GM12878 (cell line): ENCODE data around the gene EPHB1. TPM values are rescaled to one million over a fixed set of nuclear protein-coding genes. Genes with fewer than 3 reads are reported as not detected.

Source experiments
- CHD2 ChIP-seq: IDR thresholded peaks from 2 replicates; pipeline ENCODE4 v1.6.1; 2011; ENCODE audit warnings: low read depth, low read length, improper control_type of control experiment, borderline replicate concordance
- CREM ChIP-seq: IDR thresholded peaks from 2 replicates; pipeline ENCODE4 v1.6.1; 2014; ENCODE audit warnings: antibody characterized with exemption, low read depth
- E4F1 ChIP-seq: fragments of 450-650 bp; IDR thresholded peaks from 2 replicates; pipeline ENCODE4 v1.6.1; 2018; ENCODE audit warnings: borderline replicate concordance, mild to moderate bottlenecking; ENCODE audit not compliant: partially characterized antibody
- FOXK2 ChIP-seq: fragments of 450-650 bp; IDR thresholded peaks from 2 replicates; pipeline ENCODE4 v1.6.1; 2017; ENCODE audit warnings: mild to moderate bottlenecking, moderate library complexity
- FOXM1 ChIP-seq: IDR thresholded peaks from 2 replicates; pipeline ENCODE4 v1.6.1; 2012; ENCODE audit warnings: low read depth, mild to moderate bottlenecking, inconsistent platforms, low read length, moderate library complexity
- HDAC6 ChIP-seq: fragments of 200-600 bp; sonication (generic); IDR thresholded peaks from one replicate; pipeline ENCODE4 v1.8.0; 2017; ENCODE audit warnings: antibody characterized with exemption; ENCODE audit not compliant: unreplicated experiment
- NFYA ChIP-seq: IDR thresholded peaks from 2 replicates; pipeline ENCODE4 v1.6.1; 2011; ENCODE audit warnings: low read depth, mild to moderate bottlenecking, low read length, improper control_type of control experiment, borderline replicate concordance
- RB1 ChIP-seq: fragments of 450-650 bp; formaldehyde crosslinking; IDR thresholded peaks from 2 replicates; pipeline ENCODE4 v1.6.1; 2017; ENCODE audit warnings: mild to moderate bottlenecking, borderline replicate concordance
- polyA plus RNA-seq, 11 experiments: library from polyadenylated mRNA; depleted of rRNA in 4 of 11; unstranded in 6 of 11; stranded (reverse) in 5 of 11; fragments of >200 nt; fragmentation: Nextera tagmentation in 4 of 11; fragmentation: Illumina TruSeq in 1 of 11; extraction: Ambion mirVana in 4 of 11; extraction: Trizol in 1 of 11; gene quantifications; 1 replicate in 1 of 11; 2 replicates in 10 of 11; pipeline versions ENCODE4 v1.2.1 to v1.2.3, GENCODE V29; 2011 to 2016; ENCODE audit warnings: inconsistent platforms in 2 of 11, missing spikeins in 2 of 11, low read depth in 1 of 11
- total RNA-seq, 4 experiments: library from RNA; depleted of rRNA in 3 of 4; stranded (reverse); fragments of >200 nt in 3 of 4; fragmentation: Illumina TruSeq in 1 of 4; extraction: Trizol in 1 of 4; gene quantifications; 2 replicates each; pipeline versions ENCODE4 v1.2.1 to v1.2.3, GENCODE V29; 2013 to 2021
- TF ChIP-seq, protein P1 (sequence below): fragments of 450-650 bp; IDR thresholded peaks from 2 replicates; pipeline ENCODE4 v1.6.1; 2017; ENCODE audit warnings: low read depth, mild to moderate bottlenecking, moderate library complexity

The EPHB1 gene
- total and polyA plus RNA-seq, 10 of the 15 experiments (the other 5 are each of a cell fraction or from before 2014, with no cell fraction given): 0.33 to 23.8 (median 1.2) TPM

- TF ChIP-seq, protein P1, sequence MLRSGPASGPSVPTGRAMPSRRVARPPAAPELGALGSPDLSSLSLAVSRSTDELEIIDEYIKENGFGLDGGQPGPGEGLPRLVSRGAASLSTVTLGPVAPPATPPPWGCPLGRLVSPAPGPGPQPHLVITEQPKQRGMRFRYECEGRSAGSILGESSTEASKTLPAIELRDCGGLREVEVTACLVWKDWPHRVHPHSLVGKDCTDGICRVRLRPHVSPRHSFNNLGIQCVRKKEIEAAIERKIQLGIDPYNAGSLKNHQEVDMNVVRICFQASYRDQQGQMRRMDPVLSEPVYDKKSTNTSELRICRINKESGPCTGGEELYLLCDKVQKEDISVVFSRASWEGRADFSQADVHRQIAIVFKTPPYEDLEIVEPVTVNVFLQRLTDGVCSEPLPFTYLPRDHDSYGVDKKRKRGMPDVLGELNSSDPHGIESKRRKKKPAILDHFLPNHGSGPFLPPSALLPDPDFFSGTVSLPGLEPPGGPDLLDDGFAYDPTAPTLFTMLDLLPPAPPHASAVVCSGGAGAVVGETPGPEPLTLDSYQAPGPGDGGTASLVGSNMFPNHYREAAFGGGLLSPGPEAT: no peak
- no peak for TF ChIP-seq CREM
- no peak for TF ChIP-seq NFYA
- TF ChIP-seq HDAC6: no peak
- TF ChIP-seq RB1: no peak
- no peak for TF ChIP-seq FOXM1
- no peak for TF ChIP-seq FOXK2
- TF ChIP-seq E4F1: no peak
- no peak for TF ChIP-seq CHD2
Measured at GRCh38 chr3:135090020-135090717, 295.1 kb downstream of the EPHB1 start (continued).
